Hematopoietic multipotent progenitor cell treated with erythropoietin and hydrocortisone succinate and interleukin-3 and kit ligand, for 6 days (in vitro differentiated cells): ENCODE measurements around the gene KCNK1.

ENCODE experiments used
- DNase-seq: peaks from one replicate; pipeline ENCODE4 v3.0.0-alpha.2; 2015

The KCNK1 gene

GRCh38 chr1:233613252-233614172 lies at the start of gene KCNK1:
Gene KCNK1 (plus strand): TSS chr1:233614106. CDS start chr1:233614172, 66 bp downstream.
- no peak for DNase-seq

GRCh38 chr1:233565313-233565712 lies 48.6 kb upstream of the KCNK1 start:
- DNase-seq = no peak

GRCh38 chr1:233566886-233567285 lies 47.0 kb upstream of the KCNK1 start:
- no peak for DNase-seq

GRCh38 chr1:233569636-233570035 lies 44.3 kb upstream of the KCNK1 start:
- no peak for DNase-seq

GRCh38 chr1:233570216-233570615 lies 43.7 kb upstream of the KCNK1 start:
- DNase-seq = no peak

- no peak for DNase-seq
Measured at GRCh38 chr1:233570706-233571105, 43.2 kb upstream of the KCNK1 start.

- no peak for DNase-seq
Measured at GRCh38 chr1:233572896-233573295, 41.0 kb upstream of the KCNK1 start.

GRCh38 chr1:233575450-233575849 lies 38.5 kb upstream of the KCNK1 start:
- no peak for DNase-seq

- DNase-seq = no peak
Measured at GRCh38 chr1:233582439-233582838, 31.5 kb upstream of the KCNK1 start.

- DNase-seq = no peak
Measured at GRCh38 chr1:233584376-233584775, 29.5 kb upstream of the KCNK1 start.

- DNase-seq = no peak
Measured at GRCh38 chr1:233584931-233585330, 29.0 kb upstream of the KCNK1 start.

GRCh38 chr1:233586301-233586700 lies 27.6 kb upstream of the KCNK1 start:
- DNase-seq = no peak

- DNase-seq = no peak
Measured at GRCh38 chr1:233587196-233587595, 26.7 kb upstream of the KCNK1 start.

- DNase-seq = no peak
Measured at GRCh38 chr1:233587958-233588799, 25.7 kb upstream of the KCNK1 start.

- DNase-seq = no peak
Measured at GRCh38 chr1:233597489-233597901, 16.4 kb upstream of the KCNK1 start.

GRCh38 chr1:233598891-233599541 lies 14.9 kb upstream of the KCNK1 start:
- no peak for DNase-seq

GRCh38 chr1:233599542-233600073 lies 14.3 kb upstream of the KCNK1 start:
- DNase-seq = no peak

GRCh38 chr1:233600488-233600887 lies 13.4 kb upstream of the KCNK1 start:
- DNase-seq = no peak

GRCh38 chr1:233603478-233603877 lies 10.4 kb upstream of the KCNK1 start:
- DNase-seq = no peak

- DNase-seq = no peak
Measured at GRCh38 chr1:233605205-233605604, 8.7 kb upstream of the KCNK1 start.

GRCh38 chr1:233606813-233607212 lies 7.1 kb upstream of the KCNK1 start:
- no peak for DNase-seq

GRCh38 chr1:233607252-233608119 lies 6.4 kb upstream of the KCNK1 start:
- no peak for DNase-seq
